Ovary (tissue), 3 donors: ENCODE measurements around the gene FTO.

Experiments used
- CTCF ChIP-seq, 3 donors: fragments of 450-650 bp in 2 of 3; fragments of 200-600 bp in 1 of 3; IDR thresholded peaks; one replicate each; pipeline versions ENCODE4 v1.5.1 to v1.8.0; 2016 to 2022; ENCODE audit warnings: antibody characterized with exemption in 3 of 3, mild to moderate bottlenecking in 1 of 3
- EP300 ChIP-seq: sonication (generic); formaldehyde crosslinking; IDR thresholded peaks from one replicate; pipeline ENCODE4 v1.6.1; 2017; ENCODE audit warnings: antibody characterized with exemption
- POLR2A ChIP-seq: fragments of 450-650 bp; IDR thresholded peaks from one replicate; pipeline ENCODE4 v1.6.1; 2017; ENCODE audit warnings: antibody characterized with exemption, mild to moderate bottlenecking, moderate library complexity
- donor health status: DM: no; HTN: no; CAD: no.

DNA sequence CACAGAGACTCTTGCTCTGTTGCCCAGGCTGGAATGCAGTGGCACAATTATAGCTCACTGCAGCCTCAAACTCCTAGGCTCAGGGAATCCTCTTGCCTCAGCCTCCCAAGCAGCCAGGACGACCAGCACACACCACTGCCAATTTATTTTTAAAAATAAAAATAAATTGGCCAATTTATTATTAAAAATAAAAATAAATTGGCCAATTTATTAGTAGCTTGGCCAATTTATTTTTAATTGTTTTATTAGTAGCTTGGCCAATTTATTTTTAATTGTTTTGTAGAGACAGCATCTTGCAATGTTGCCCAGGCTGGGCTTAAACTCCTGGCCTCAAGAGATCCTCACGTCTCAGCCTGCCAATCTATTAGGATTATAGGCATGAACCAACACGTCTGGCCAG is 184.3 kb downstream of the FTO start:
- TF ChIP-seq CTCF (IDR thresholded peaks at IDR 0.05) (no peak), POLR2A (no peak), EP300 (no peak)
